Endothelial cell of umbilical vein (primary cell): Measurements from ENCODE around the gene JTB.
"Not testable (repeated sequence)": the region's sequence is repeated elsewhere in the genome, so short reads cannot be mapped to it uniquely, and the experiment has no call there.

Source experiments
- CTCF ChIP-seq, 2 donors: IDR thresholded peaks; 1 replicate in 1 of 2; 2 replicates in 1 of 2; pipeline ENCODE4 v1.5.1; 2011; ENCODE audit warnings: low read length in 2 of 2, mild to moderate bottlenecking in 2 of 2, moderate library complexity in 2 of 2, control low read depth in 1 of 2, inconsistent platforms in 1 of 2, low read depth in 1 of 2; ENCODE audit not compliant: insufficient read depth in 1 of 2; ENCODE audit errors: extremely low read depth in 1 of 2
- MAX ChIP-seq: IDR thresholded peaks from 2 replicates; pipeline ENCODE4 v1.6.1; 2011; ENCODE audit not compliant: insufficient read depth, insufficient read length

GRCh38 chr1:153996882-153997281, 19.4 kb upstream of the JTB start:
- TF ChIP-seq CTCF (IDR thresholded peaks at IDR 0.05; ENCODE audit: extremely low read depth in 1 of 2, insufficient read depth in 1 of 2, low read depth in 1 of 2, low read length in 2 of 2); MAX: not testable (repeated sequence)
